ENCODE measurements around the gene NLRP14. TPM values are rescaled to one million over a fixed set of nuclear protein-coding genes. Genes with fewer than 3 reads are reported as not detected.
A peak's percentile ranks its signal among the peaks of the same experiment; 100 is the strongest.

NLRP14 gene
- total and polyA plus RNA-seq, 9 of the 15 experiments (the other 6 are each of a cell fraction or from before 2014, with no cell fraction given): 0.27 to 1.2 (median 0.54) TPM

GRCh38 chr11:7020183-7020917, at the start of gene NLRP14, which contains the start of gene ZNF214 (continued):
- TF ChIP-seq ZFP1 (CRISPR knock-in tag; IDR thresholded peaks at IDR 0.05): no peak
- no peak for TF ChIP-seq CEBPB (tag; IDR thresholded peaks at IDR 0.05)
- TF ChIP-seq TFAP4 (CRISPR knock-in tag; IDR thresholded peaks at IDR 0.05; ENCODE audit: borderline replicate concordance): peak; percentile 34; the same call in 1 of the 2 replicates
- TF ChIP-seq NFIC (IDR thresholded peaks at IDR 0.05): no peak
- TF ChIP-seq FIP1L1 (IDR thresholded peaks at IDR 0.05; ENCODE audit: low read depth, low read length, poor library complexity, severe bottlenecking): no peak
- no peak for TF ChIP-seq NR1H2 (CRISPR knock-in tag; IDR thresholded peaks at IDR 0.05)
- no peak for TF ChIP-seq HIVEP1 (CRISPR knock-in tag; IDR thresholded peaks at IDR 0.05)
- TF ChIP-seq JUND (IDR thresholded peaks at IDR 0.05; ENCODE audit: borderline replicate concordance, low read depth, low read length): no peak
- no peak for TF ChIP-seq JUND (tag; IDR thresholded peaks at IDR 0.05; ENCODE audit: borderline replicate concordance, low read depth, low read length)
- peak; percentile 88 for TF ChIP-seq RFX1 (IDR thresholded peaks at IDR 0.05)
- TF ChIP-seq ZNF780A (CRISPR knock-in tag; IDR thresholded peaks at IDR 0.05): no peak
- TF ChIP-seq POLR2H (tag; IDR thresholded peaks at IDR 0.05; ENCODE audit: low read depth): no peak
- no peak for TF ChIP-seq PHB2 (IDR thresholded peaks at IDR 0.05; ENCODE audit: low read depth)
- TF ChIP-seq RBM17 (IDR thresholded peaks at IDR 0.05; ENCODE audit: borderline replicate concordance, low read depth, low read length): no peak
- peak; percentile 62 for TF ChIP-seq MGA (IDR thresholded peaks at IDR 0.05)
- TF ChIP-seq L3MBTL2 (IDR thresholded peaks at IDR 0.05): peak; percentile 68
- TF ChIP-seq STAG1 (CRISPR knock-in tag; IDR thresholded peaks at IDR 0.05; ENCODE audit: borderline replicate concordance): no peak

Measured in K562 (cell line).